B cell (primary cell): Measurements from ENCODE around the gene SZT2. TPM values are rescaled to one million over a fixed set of nuclear protein-coding genes. Genes with fewer than 3 reads are reported as not detected.

Source experiments
- ATAC-seq: fragments of 200-7000 bp; cut with Tn5 transposase; one replicate; pipeline ENCODE4 v1.10.0; 2021; ENCODE audit warnings: low read depth, mild to moderate bottlenecking, moderate number of reproducible peaks, moderate library complexity
- CTCF ChIA-PET: fragments of 350-600 bp; sonication (Branson Sonifier 250); formaldehyde crosslinking; loops from one replicate; lab custom pipeline; 2021; ENCODE audit warnings: antibody characterized with exemption, inconsistent platforms; lab: Charles Lee
- POLR2A ChIA-PET: fragments of 350-600 bp; sonication (Branson Sonifier 250); formaldehyde crosslinking; loops from one replicate; lab custom pipeline; 2021; ENCODE audit warnings: antibody characterized with exemption; lab: Charles Lee
- DNase-seq: peaks from one replicate; pipeline ENCODE4 v3.0.0; 2013
- H2AFZ ChIP-seq: 2 replicates; pipeline ENCODE4 v1.6.1; 2012; ENCODE audit warnings: mild to moderate bottlenecking, low read depth, low read length; ENCODE audit not compliant: insufficient read depth, poor library complexity, severe bottlenecking
- H3K27ac ChIP-seq, 2 donors: 1 replicate in 1 of 2; 2 replicates in 1 of 2; pipeline ENCODE4 v1.5.1; 2012 to 2013; ENCODE audit warnings: low read length in 2 of 2, mild to moderate bottlenecking in 2 of 2, moderate library complexity in 1 of 2
- H3K27me3 ChIP-seq, 4 experiments: fragments of 200-600 bp in 1 of 4; sonication (generic) in 1 of 4; replicated peaks in 1 of 4; 1 replicate in 2 of 4; 2 replicates in 2 of 4; pipeline versions ENCODE4 v1.6.1 to v1.7.0; 2013 to 2016; ENCODE audit warnings: low read length in 3 of 4, mild to moderate bottlenecking in 2 of 4, mixed read lengths in 1 of 4, moderate library complexity in 1 of 4; ENCODE audit not compliant: insufficient read depth in 4 of 4, control insufficient read depth in 3 of 4; ENCODE audit errors: control extremely low read depth in 1 of 4
- H3K36me3 ChIP-seq, 2 experiments: replicated peaks in 1 of 2; 1 replicate in 1 of 2; 2 replicates in 1 of 2; pipeline versions ENCODE4 v1.6.1 to v1.7.1; 2013; ENCODE audit warnings: low read length in 1 of 2; ENCODE audit not compliant: insufficient read depth in 2 of 2, control insufficient read depth in 1 of 2; ENCODE audit errors: control extremely low read depth in 1 of 2, extremely low read depth in 1 of 2
- H3K4me1 ChIP-seq, 2 donors: fragments of 200-600 bp in 1 of 2; sonication (generic) in 1 of 2; 1 replicate in 1 of 2; 2 replicates in 1 of 2; pipeline versions ENCODE4 v1.5.1 to v1.6.1; 2013 to 2017; ENCODE audit warnings: low read length in 2 of 2; ENCODE audit not compliant: control insufficient read depth in 2 of 2, insufficient read depth in 2 of 2
- H3K4me2 ChIP-seq: replicated peaks from 2 replicates; pipeline ENCODE3; 2012; ENCODE audit warnings: mild to moderate bottlenecking, low read depth, low read length; ENCODE audit not compliant: poor library complexity, severe bottlenecking
- H3K4me3 ChIP-seq, 5 experiments: fragments of 200-600 bp in 1 of 5; sonication (generic) in 1 of 5; 1 replicate in 3 of 5; 2 replicates in 2 of 5; pipeline versions ENCODE4 v1.5.1 to v1.7.0; 2011 to 2016; ENCODE audit warnings: low read length in 4 of 5, mild to moderate bottlenecking in 4 of 5, low read depth in 2 of 5, control low read depth in 1 of 5, moderate library complexity in 1 of 5; ENCODE audit not compliant: insufficient read depth in 1 of 5; ENCODE audit errors: control extremely low read depth in 1 of 5, extremely low read depth in 1 of 5
- H3K79me2 ChIP-seq: fragments of 200-600 bp; sonication (generic); one replicate; pipeline ENCODE4 v1.6.0; 2016; ENCODE audit warnings: low read length; ENCODE audit not compliant: control insufficient read depth, insufficient read depth
- H3K9ac ChIP-seq: fragments of 200-600 bp; sonication (generic); 2 replicates; pipeline ENCODE4 v1.6.1; 2017; ENCODE audit warnings: mild to moderate bottlenecking, low read length, moderate library complexity
- H3K9me3 ChIP-seq, 3 donors: one replicate each; pipeline versions ENCODE4 v1.6.1 to v1.7.1; 2013; ENCODE audit warnings: low read length in 2 of 3; ENCODE audit not compliant: control insufficient read depth in 2 of 3, insufficient read depth in 1 of 3; ENCODE audit errors: control extremely low read depth in 1 of 3
- H4K20me1 ChIP-seq: 2 replicates; pipeline ENCODE4 v1.6.0; 2012; ENCODE audit warnings: mild to moderate bottlenecking, low read length; ENCODE audit not compliant: insufficient read depth, control insufficient read depth, poor library complexity, severe bottlenecking
- H3K27ac Mint-ChIP-seq: one replicate; pipeline ENCODE4 v1.8.0; 2021; ENCODE audit warnings: mixed read lengths
- H3K27me3 Mint-ChIP-seq: one replicate; pipeline ENCODE4 v1.8.0; 2021; ENCODE audit warnings: mixed read lengths
- H3K4me1 Mint-ChIP-seq: one replicate; pipeline ENCODE4 v1.8.0; 2021; ENCODE audit warnings: mixed read lengths
- H3K4me3 Mint-ChIP-seq: one replicate; pipeline ENCODE4 v1.8.0; 2021; ENCODE audit warnings: mixed read lengths
- H3K9me3 Mint-ChIP-seq: one replicate; pipeline ENCODE4 v1.8.0; 2022; ENCODE audit warnings: mixed read lengths; ENCODE audit not compliant: insufficient read depth
- CTCF ChIP-seq: fragments of 200-600 bp; IDR thresholded peaks from one replicate; pipeline ENCODE4 v1.8.0; 2022; ENCODE audit warnings: antibody characterized with exemption, mild to moderate bottlenecking
- EZH2 ChIP-seq: IDR thresholded peaks from 2 replicates; pipeline ENCODE4 v1.6.1; 2012; ENCODE audit warnings: borderline replicate concordance, low read depth, mild to moderate bottlenecking, moderate library complexity, low read length; ENCODE audit not compliant: insufficient read depth, poor library complexity, severe bottlenecking
- WGBS: methylation state at CpG from one replicate; pipeline ENCODE4 v1.1.5; 2013; ENCODE audit warnings: missing lambda C conversion rate; ENCODE audit not compliant: insufficient coverage; 5-methylcytosine and 5-hydroxymethylcytosine counted together
- intact Hi-C: fragments of 100-400 bp; cut with micrococcal nuclease; formaldehyde crosslinking; loops from one replicate; pipeline ENCODE4 v1.10.0; 2022
- polyA plus RNA-seq: library from polyadenylated mRNA; depleted of rRNA; stranded (reverse); fragments of >200 nt; gene quantifications from 2 replicates; pipeline ENCODE4 v1.2.3, GENCODE V29; 2012
- total RNA-seq, 2 donors: library from RNA; stranded (reverse); fragments of 120-200 nt in 1 of 2; gene quantifications; 1 replicate in 1 of 2; 2 replicates in 1 of 2; pipeline versions ENCODE4 v1.2.3 to v1.2.4, GENCODE V29; 2013 to 2022

SZT2 gene
- total and polyA plus RNA-seq, 2 donors (not counting 1 experiment from before 2014, with no cell fraction given) = 41.4 to 197 TPM

- peaks cover 3% of the 10 kb centered on the region for H4K20me1 ChIP-seq
- no peaks in the 10 kb centered on the region for H3K27me3 ChIP-seq
- H3K4me1 Mint-ChIP-seq = peaks cover 18% of the 10 kb centered on the region
- peak overlapping the region; percentile 22 for H3K27ac Mint-ChIP-seq
- TF ChIP-seq EZH2 = no peak
- peaks cover 9 to 15% of the 10 kb centered on the region in 2 donors for H3K4me1 ChIP-seq
- H3K27me3 Mint-ChIP-seq = no peaks in the 10 kb centered on the region
- intact Hi-C loops = loop anchor here (2.0 to 10.0 kb wide), 4 partner anchors 95 to 702 kb away; partner anchors contain the start of genes PPIH, SLC2A1 and ZNF691
- H3K4me2 ChIP-seq = no peak overlapping the region
- H3K36me3 ChIP-seq = peaks cover 0 to 27% of the 10 kb centered on the region in 2 experiments
- ChIA-PET POLR2A (interaction anchor here (3.5 kb wide), 1 partner anchor 8 kb away, joined by 34 read pairs; the partner anchor contains the start of gene ELOVL1), CTCF (interaction anchor here (0.7 to 1.0 kb wide), 2 partner anchors 55 to 133 kb away, joined by 3 read pairs; no protein-coding TSS in a partner anchor)
- ATAC-seq (no peak), DNase-seq (no peak)
- H3K9me3 Mint-ChIP-seq = no peaks in the 10 kb centered on the region
- peak overlapping the region; percentile 89 for H3K4me3 Mint-ChIP-seq
- no peaks in the 10 kb centered on the region for H3K9me3 ChIP-seq
- H3K79me2 ChIP-seq = peaks cover 7% of the 10 kb centered on the region
- no peak overlapping the region for H3K9ac ChIP-seq
- 62% methylated on average over 8 of the region's 11 CpGs for WGBS
- H3K27ac ChIP-seq = no peak overlapping the region
- H3K4me3 ChIP-seq = no peak overlapping the region
- H2AFZ ChIP-seq = no peak overlapping the region
Measured at GRCh38 chr1:43359696-43360095, 30.0 kb upstream of the SZT2 start.

- no peak overlapping the region for H2AFZ ChIP-seq
- H3K9ac ChIP-seq = no peak overlapping the region
- no peaks in the 10 kb centered on the region for H3K27me3 Mint-ChIP-seq
- peaks cover 9 to 18% of the 10 kb centered on the region in 2 donors for H3K4me1 ChIP-seq
- peak overlapping the region; percentile 49 for H3K4me3 Mint-ChIP-seq
- no peaks in the 10 kb centered on the region for H3K27me3 ChIP-seq
- no peak for ATAC-seq
- no peak overlapping the region for H3K4me2 ChIP-seq
- no peaks in the 10 kb centered on the region for H3K9me3 Mint-ChIP-seq
- WGBS = 83% methylated on average over 1 of the region's 4 CpGs
- TF ChIP-seq CTCF (no peak), EZH2 (no peak)
- ChIA-PET CTCF (interaction anchor here (0.7 to 1.0 kb wide), 2 partner anchors 54 to 133 kb away, joined by 3 read pairs; no protein-coding TSS in a partner anchor), POLR2A (no interaction called here)
- H3K4me3 ChIP-seq = no peak overlapping the region
- no peak overlapping the region for H3K27ac Mint-ChIP-seq
- no peaks in the 10 kb centered on the region for H3K9me3 ChIP-seq
- no peak for DNase-seq
- H3K4me1 Mint-ChIP-seq = peaks cover 25% of the 10 kb centered on the region
- intact Hi-C loops = loop anchor here (10.0 kb wide), 1 partner anchor 406 kb away; the partner anchor contains the start of gene SLC2A1
- peaks cover 8% of the 10 kb centered on the region for H4K20me1 ChIP-seq
- peaks cover 0 to 36% of the 10 kb centered on the region in 2 experiments for H3K36me3 ChIP-seq
- H3K79me2 ChIP-seq = peaks cover 14% of the 10 kb centered on the region
- no peak overlapping the region for H3K27ac ChIP-seq
Measured at GRCh38 chr1:43360616-43361015, 29.1 kb upstream of the SZT2 start.
